ENCODE results near the gene ADAMTS8.

The ADAMTS8 gene

DNA sequence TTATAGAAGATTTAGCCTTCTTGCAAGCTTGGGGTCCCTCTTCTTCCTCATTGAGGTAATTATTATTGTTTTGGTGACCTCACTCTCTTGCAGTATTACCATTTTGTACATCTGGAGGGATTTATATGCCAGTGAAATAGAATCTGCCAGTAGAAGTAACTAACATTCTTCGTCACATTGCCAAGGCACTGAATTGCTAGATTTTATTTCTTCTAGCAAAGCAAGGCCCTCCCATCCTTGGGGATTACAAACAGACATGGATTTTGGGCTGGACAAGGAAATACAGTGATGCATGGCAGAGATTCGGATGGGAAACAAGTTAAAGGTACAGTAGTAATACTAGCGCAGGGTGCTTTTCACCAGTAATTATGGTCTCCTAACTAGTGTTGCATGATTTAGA, 27.9 kb upstream of the ADAMTS8 start:
- no peak for TF ChIP-seq CTCF (IDR thresholded peaks at IDR 0.05; ENCODE audit: insufficient read depth, low read length, poor library complexity, severe bottlenecking)
- peaks cover 4% of the 10 kb centered on the region; the same call in 1 of the 2 replicates for H3K27me3 ChIP-seq (replicated peaks; ENCODE audit: control insufficient read depth, insufficient read depth, low read length)
- H3K4me3 ChIP-seq (replicated peaks; ENCODE audit: low read depth, low read length) = no peak overlapping the region
- H3K36me3 ChIP-seq (ENCODE audit: control insufficient read depth, insufficient read depth, low read length) = no peaks in the 10 kb centered on the region
- no peak for DNase-seq (ENCODE audit: extremely low read depth, insufficient read length)

DNA sequence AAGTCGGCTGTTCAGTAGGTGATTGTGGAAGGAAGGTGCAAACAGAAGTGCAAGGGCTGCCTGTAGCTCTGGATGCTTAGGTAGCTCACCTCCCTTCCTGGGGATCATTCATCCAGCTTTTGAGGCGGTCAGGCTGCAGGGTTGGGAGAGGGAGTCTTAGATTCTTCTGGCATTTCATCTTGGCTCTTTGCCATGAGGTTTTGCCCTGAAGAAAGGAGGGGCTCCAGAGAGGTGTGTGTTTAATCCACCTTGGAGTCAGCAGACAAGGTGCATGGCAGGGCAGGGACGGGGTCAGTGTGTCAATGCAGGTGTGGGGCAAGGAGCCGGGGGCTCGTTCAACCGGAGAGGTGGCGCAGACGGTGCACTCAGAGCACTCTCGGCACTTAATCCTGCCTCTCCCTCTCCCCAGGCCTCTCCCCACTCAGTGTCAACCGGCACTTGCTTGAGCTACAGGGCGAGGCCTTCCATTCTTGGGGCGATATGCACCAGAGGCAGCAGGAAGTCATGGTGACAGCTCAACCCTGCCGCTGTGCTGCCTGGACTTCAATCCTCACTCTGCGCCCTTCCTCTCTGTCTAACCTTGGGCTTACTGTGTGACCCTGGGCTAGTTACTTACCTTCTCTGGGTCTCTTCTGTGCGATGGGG, 27.2 kb upstream of the ADAMTS8 start:
- H3K27me3 ChIP-seq (replicated peaks; ENCODE audit: control insufficient read depth, insufficient read depth, low read length) = peaks cover 4% of the 10 kb centered on the region; the same call in 1 of the 2 replicates
- DNase-seq (ENCODE audit: extremely low read depth, insufficient read length) = no peak
- no peak for TF ChIP-seq CTCF (IDR thresholded peaks at IDR 0.05; ENCODE audit: insufficient read depth, low read length, poor library complexity, severe bottlenecking)

DNA sequence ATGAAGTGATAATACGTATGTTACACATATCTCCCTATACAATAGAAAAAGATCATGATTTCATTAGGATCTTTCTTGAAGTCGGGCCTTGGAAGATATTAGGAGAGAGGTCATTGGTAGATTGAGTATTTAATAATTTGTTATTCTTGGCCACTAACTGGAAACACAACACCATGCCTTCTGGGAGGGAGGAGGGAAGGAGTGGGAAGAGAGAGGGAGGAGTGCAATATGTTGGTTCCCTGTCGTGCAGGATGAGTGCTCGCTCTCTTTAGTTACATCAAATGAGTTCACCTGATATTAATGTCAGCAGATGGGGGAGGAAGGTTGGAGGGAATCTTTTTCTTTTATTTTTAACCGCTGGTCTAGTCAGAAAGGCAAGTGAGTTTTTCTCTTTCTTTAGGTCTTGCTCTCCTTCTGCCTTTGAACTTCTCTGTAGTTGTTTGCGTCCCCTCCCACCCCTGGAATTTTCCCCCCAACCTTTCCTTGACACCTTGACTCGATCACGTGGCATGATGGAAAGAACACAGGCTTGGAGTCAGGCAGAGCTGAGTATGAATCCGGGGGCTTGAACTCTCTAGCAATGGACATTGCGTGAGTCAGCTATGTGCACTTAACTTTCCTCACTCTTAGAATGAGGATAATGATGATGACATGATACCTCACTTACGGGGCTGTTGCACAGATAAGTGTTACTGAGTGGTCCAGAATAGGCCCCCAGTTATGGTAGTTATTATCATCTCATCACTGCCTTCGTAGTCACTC, 26.3 kb upstream of the ADAMTS8 start:
- no peak for DNase-seq (ENCODE audit: extremely low read depth, insufficient read length)
- Histone ChIP-seq H3K4me3 (replicated peaks; ENCODE audit: low read depth, low read length) (no peak overlapping the region), H3K36me3 (ENCODE audit: control insufficient read depth, insufficient read depth, low read length) (no peaks in the 10 kb centered on the region), H3K27me3 (replicated peaks; ENCODE audit: control insufficient read depth, insufficient read depth, low read length) (peaks cover 4% of the 10 kb centered on the region)
- TF ChIP-seq CTCF (IDR thresholded peaks at IDR 0.05; ENCODE audit: insufficient read depth, low read length, poor library complexity, severe bottlenecking) = no peak

More for the DNA sequence above, 27.2 kb upstream of the ADAMTS8 start:
- Histone ChIP-seq H3K36me3 (ENCODE audit: control insufficient read depth, insufficient read depth, low read length) (no peaks in the 10 kb centered on the region), H3K4me3 (replicated peaks; ENCODE audit: low read depth, low read length) (no peak overlapping the region)

DNA sequence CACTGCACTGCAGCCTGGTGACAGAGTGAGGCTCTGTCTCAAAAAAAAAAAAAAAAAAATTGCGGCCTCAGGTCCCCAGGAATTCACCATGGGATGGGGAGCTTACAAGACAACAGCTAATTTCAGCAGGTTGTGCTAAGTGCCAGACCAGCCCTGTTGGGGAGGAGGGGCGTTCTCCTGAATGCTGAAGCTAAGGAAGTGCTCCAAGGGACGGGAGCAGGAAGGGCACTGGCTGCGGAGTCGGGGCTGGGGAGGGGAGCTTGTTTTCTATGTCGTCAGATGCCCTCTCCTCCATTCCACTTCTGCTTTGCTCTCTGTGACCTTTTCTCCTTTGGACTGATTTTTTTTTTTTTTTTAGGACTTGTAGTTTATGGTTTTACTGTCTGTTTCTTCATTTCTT, 24.5 kb upstream of the ADAMTS8 start:
- peaks cover 4% of the 10 kb centered on the region for H3K27me3 ChIP-seq (replicated peaks; ENCODE audit: control insufficient read depth, insufficient read depth, low read length)
- no peak for DNase-seq (ENCODE audit: extremely low read depth, insufficient read length)

DNA sequence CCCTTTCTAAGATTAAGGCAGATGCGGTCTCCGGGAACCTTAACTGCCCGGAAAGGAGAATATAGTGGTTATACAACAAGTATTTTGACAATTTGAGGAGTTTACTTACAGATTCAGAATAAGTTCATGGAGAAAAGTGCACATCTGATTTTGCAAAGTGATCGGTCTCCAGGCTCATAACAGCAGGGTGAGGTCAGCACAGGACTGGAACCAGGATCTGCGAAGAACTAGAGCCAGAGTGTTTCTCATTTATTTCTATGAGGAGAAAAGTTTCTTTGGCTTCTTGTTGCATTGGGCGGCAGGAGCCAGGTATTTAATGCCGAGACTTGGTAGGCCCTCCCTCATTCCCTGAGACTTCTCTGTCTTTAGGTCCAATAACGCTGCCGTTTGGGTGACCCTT, 23.8 kb upstream of the ADAMTS8 start:
- no peak for TF ChIP-seq CTCF (IDR thresholded peaks at IDR 0.05; ENCODE audit: insufficient read depth, low read length, poor library complexity, severe bottlenecking)
- peaks cover 4% of the 10 kb centered on the region for H3K27me3 ChIP-seq (replicated peaks; ENCODE audit: control insufficient read depth, insufficient read depth, low read length)

More for the DNA sequence above, 24.5 kb upstream of the ADAMTS8 start:
- no peak for TF ChIP-seq CTCF (IDR thresholded peaks at IDR 0.05; ENCODE audit: insufficient read depth, low read length, poor library complexity, severe bottlenecking)
- Histone ChIP-seq H3K4me3 (replicated peaks; ENCODE audit: low read depth, low read length) (no peak overlapping the region), H3K36me3 (ENCODE audit: control insufficient read depth, insufficient read depth, low read length) (no peaks in the 10 kb centered on the region)

More for the DNA sequence above, 23.8 kb upstream of the ADAMTS8 start:
- H3K4me3 ChIP-seq (replicated peaks; ENCODE audit: low read depth, low read length) = no peak overlapping the region
- no peak for DNase-seq (ENCODE audit: extremely low read depth, insufficient read length)
- no peaks in the 10 kb centered on the region for H3K36me3 ChIP-seq (ENCODE audit: control insufficient read depth, insufficient read depth, low read length)
